Cardiac septum (tissue), 1 donor: ENCODE data around the gene KCNT1. TPM values are rescaled to one million over a fixed set of nuclear protein-coding genes. Genes with fewer than 3 reads are reported as not detected.
"Not testable (repeated sequence)": the region's sequence is repeated elsewhere in the genome, so short reads cannot be mapped to it uniquely, and the experiment has no call there.

Experiments used
- DNase-seq: peaks from one replicate; pipeline ENCODE4 v3.0.0-alpha.2; 2020; ENCODE audit warnings: low spot score
- intact Hi-C: fragments of 100-400 bp; cut with DNase I; formaldehyde crosslinking; loops from one replicate; pipeline ENCODE4 v1.14.0; 2022
- long read RNA-seq: library from polyadenylated mRNA; unstranded; transcript quantifications from one replicate; pipeline ENCODE4 v2.0.0, GENCODE V29; 2021
- total RNA-seq: library from RNA; stranded (reverse); fragmentation: NEBNext Ultra II Directional; extraction: Animal tissue kit (Norgen Biotek cat#: 25700); gene quantifications from one replicate; pipeline ENCODE4 v1.2.1, GENCODE V29; 2021
- donor health status: DM: no; HTN: no; CAD: no.

Gene KCNT1
- 1.2 TPM for total RNA-seq
- long read RNA-seq, partial matches to known transcripts, result 0 of 2 reads
- long read RNA-seq, other reads (novel, unspliced or antisense), result 2 of 2 reads

DNA sequence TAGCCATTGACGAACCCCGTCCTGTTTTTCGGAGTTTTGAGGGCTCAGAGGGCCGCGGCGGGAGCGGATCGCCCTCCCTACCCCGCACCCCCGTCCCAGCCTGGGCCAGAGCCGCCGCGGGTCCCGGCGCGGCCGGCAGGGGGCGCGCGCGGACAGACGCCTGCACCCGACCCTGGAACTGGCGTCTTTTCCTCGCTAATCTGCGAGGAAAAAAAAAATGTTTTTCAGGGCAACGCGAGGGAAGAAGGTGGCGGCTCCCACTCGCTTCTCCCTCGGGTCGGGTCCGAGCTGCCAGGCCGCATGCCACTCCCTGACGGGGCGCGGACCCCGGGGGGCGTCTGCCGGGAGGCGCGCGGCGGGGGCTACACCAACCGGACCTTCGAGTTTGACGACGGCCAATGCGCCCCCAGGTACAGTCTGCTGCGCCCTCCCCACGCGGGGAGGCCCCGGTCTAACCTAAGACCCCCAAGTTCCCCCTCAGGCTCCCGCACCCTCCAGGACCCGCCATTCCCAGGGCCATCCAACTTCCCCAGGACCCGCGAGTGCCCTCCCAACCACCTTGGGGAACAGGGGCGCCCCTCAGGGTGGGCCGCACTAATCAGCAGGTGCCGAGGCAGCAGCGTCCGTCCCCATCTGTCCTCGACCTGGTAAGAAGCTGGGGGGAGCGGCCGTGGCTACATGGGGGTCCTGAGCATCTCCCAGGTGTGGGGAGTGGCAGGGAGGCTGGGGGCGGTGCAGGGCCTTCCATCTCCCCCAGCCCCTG, at the start of gene KCNT1:
Gene KCNT1 (plus strand): TSS at position 227 of the 763 bp plus-strand sequence. CDS start 74 bp downstream, at position 301.
- intact Hi-C loops, result loop anchor here (5.0 kb wide), 1 partner anchor 420 kb away; no protein-coding TSS in a partner anchor
- DNase-seq, result no peak

DNA sequence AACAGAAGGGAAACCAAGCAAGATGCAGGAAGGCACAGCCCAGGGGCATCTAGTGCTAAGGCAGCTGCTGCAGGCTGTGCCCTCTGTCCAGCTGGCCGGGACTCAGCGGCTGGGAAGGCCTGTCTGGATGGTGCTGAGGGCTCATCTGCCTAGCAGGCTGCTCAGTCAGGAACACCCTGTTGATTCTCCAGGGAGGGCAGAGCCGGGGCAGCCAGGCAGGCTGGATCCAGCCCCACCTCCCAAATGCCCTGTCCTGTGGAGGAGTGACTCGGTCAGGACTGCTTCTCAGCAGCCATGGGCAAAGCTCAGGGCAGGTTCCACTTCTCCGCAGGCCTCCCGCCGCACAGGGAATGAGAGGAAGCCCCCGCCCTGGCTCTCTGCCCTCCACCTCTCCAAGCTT, 46.7 kb upstream of the KCNT1 start:
- intact Hi-C loops, result no loop called here
- DNase-seq, result no peak

DNA sequence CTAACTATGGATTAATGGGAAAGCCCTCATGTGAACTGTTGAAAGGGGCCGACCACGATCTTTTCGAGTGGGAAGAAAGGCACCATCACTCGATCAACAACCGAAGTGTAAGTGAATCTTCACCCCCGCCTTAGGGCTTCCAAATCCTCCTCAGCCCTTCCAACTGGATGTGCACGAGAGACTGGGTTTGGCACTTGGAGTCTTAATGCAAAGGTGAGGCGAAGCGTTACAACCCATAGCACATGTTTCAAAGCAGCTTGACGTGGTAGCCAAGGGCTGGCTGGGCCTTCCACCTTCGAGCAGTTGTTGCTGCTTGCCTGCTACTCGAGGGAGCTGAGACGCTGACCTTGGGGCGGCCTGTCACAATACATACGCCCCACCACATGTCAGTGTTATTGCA, 44.6 kb upstream of the KCNT1 start:
- intact Hi-C loops, result no loop called here
- DNase-seq, result no peak

DNA sequence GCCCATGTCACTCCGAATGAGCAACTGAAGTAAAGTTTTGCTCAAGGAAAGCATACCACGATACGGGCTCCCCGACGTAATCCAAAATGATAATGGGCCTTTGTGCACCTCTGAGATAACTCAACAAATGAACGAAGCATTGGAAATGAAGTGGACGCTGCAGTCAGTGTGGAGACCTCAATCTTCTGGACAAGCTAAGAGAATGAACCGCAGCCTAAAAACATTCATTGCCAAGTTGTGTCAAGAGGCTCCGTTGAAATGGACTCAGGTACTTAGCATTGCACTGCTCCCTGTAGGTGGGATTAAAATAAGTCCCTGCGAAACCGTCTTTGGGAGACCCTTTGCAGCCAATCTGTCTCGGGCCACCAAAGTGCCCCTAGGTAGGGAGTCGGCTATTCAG, 42.7 kb upstream of the KCNT1 start:
- DNase-seq, result no peak
- intact Hi-C loops, result no loop called here

DNA sequence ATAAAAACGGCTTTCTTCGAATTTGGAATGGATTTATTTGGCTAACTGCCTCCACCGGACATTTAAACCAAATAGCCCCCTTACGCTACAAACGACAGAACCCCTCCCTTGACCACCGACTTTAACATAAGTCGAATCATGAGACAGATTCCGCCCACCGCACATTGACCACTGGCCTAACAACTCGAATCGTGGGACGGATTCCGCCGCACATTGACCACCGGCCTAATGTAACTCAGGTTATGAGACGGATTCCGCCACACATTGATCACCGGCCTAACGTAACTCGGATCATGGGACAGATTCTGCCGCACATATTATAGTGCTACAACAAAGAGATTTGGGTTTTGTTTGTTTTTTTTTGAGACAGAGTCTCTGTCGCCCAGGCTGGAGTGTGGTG, 41.6 kb upstream of the KCNT1 start:
- intact Hi-C loops, result no loop called here
- no peak for DNase-seq

DNA sequence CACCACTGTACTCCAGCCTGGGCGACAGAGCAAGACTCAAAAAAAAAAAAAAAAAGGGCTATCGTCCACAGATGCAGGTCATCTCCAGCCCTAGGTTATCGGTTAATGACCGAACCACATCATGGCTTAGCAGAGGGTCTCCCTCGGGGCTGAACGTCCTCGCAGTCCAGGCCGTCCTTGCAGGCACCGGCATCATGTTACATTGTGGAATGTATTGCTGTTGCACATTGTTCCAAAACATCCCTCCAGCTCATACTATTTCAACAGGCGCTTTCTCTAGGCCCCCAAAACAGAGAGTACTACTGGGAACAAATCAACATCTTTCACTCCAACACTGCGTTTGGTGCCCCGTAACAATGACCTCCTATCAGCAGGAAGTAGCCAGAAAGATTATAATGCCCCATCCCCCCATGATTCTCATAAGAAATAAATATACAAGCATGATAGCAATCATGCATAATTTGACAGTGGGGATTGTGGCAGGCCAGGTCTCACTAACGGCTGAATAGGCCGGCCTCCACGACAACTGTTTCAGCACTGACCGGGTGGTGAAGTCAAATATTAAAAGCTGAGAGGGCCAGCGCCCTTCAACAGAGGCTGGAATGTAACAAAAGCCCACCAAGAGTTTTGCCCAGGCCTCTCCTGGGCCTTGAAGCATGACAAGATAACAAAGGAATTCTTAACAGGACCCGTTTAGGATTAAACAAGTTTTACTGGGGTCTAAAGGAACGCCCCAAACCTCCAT, 40.0 kb upstream of the KCNT1 start:
- no peak for DNase-seq

DNA sequence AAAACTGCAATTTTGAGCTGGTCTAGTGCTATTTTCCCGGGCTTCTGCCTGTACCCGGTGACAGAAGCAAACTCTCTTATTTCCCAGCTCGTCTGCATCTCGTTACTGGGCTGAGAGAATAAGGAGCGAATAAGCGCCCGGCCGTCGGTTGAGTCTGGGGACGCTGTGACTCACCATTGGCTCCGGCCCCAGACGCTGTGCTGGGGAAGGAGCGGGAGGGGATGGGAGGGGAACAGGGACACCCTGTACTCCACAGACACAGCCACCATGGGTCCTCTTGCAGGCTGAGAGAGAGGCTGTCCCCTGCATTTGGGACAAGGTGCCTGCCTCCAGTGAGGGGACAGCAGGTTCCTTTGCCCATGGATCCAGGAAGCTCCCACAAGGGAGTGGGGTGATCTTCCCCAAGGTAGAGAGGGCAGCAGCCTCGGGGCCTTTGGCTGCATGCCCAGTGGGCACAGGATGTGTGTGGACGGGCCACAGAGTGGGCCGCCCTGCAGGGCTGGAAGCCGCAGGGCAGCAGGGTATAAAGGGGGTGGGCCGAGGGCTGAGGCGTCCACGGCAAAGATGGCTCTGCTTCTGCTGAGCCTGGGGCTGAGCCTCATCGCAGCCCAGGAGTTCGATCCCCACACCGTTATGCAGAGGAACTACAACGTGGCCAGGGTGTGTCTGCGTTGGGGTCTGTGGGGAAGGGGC, 39.1 kb upstream of the KCNT1 start, which contains the start of gene LCN9:
Gene LCN9 (plus strand): TSS at position 552 of the 693 bp plus-strand sequence. CDS start 13 bp downstream, at position 565.
- no peak for DNase-seq

More for the DNA sequence above, 40.0 kb upstream of the KCNT1 start:
- intact Hi-C loops, result no loop called here

DNA sequence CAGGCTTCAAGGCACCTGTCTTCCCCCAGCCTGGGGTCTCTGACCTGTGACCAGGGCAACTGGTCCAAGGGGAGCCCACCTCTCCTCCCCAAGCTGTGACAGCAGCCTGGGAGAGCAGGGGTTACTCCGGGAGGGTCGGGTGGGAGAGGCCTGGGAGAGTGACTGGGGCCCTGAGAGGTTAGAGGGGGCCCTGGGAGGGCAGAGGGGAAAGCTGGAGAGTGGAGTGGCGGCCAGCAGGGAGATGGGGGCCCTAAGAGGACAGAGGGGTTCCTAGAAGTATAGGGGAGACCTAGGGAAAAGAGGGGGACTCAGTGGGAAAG, 38.6 kb upstream of the KCNT1 start:
- DNase-seq, result no peak
- intact Hi-C loops, result no loop called here

More for the DNA sequence above, 39.1 kb upstream of the KCNT1 start, which contains the start of gene LCN9:
- intact Hi-C loops, result no loop called here

DNA sequence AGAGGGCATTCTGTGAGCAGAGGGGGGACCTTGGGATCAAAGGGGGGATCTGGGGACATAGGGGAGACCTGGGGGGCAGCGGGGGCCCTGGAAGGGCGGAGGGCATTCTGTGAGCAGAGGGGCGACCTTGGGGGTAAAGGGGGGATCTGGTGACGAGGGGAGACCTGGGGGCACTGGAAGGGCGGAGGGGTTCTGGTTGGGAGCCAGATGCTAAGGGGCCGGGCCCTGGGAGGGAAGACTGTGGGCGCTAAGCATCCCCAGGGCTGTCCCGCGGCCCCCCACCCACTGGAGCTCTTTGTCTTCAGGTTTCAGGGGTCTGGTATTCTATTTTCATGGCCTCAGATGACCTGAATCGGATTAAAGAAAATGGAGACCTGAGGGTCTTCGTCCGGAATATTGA, 38.1 kb upstream of the KCNT1 start:
- no peak for DNase-seq
- intact Hi-C loops, result no loop called here

DNA sequence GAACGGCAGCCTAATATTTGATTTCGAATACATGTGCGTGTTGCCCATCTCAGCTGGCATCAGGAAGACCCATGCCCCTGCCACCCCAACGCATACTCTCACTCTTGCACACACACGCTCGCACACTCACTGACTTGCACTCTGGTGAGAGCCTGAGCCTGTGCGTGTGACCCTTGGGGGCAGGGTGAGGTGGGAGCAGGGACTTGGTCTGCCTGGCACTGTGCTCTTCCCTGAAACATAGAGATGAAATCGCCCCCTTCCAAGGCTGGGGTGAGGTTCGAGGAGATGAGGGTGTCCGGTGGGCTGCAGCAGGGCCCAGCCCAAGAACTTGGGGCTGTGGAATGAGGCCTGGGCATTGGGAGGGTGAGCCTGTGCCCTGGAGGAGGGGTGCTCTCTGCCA, 37.7 kb upstream of the KCNT1 start:
- DNase-seq, result no peak
- intact Hi-C loops, result no loop called here

DNA sequence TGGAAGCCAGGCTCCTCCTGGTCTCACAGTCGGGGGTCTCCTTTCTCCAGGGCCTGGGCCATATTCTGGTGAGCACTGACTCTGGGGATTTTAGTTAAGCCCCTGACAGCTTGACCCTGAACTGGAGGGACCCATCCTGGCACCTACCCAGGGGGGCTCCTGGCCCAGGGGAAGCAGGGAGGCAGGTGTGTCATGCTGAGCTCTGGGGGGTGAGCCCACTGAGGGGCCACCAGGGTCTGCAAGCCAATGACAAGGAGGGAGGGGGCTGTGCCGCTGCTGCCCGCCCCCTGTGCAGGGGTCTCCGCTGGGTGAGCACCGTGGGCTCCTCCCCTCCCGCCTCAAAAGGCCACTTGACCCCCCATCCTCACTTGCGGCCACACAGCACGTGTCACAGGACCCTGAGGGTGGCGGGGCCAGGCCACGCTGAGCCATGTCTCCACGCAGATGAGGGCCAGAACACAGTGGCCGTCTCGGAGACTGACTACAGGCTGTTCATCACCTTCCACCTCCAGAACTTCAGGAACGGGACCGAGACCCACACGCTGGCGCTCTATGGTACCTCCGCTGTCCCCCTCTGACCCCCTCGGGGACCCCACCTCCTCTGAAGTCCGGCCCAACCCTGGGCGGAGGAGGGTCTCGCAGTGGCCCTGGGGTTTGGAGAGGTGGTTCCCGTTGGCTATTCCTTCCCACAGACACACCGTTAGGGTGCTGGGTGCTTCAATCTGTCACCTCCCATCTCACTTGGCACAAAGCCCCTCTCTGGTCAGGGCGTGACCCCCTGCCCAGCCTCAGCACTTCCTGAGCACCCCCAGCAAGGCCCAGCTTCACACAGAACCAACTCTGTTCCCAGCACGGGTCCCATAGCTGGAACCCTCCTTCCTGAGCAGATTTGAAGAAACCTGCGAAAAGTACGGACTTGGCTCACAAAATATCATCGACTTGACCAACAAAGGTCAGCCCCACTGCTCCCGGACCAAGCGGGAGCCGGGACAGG, 36.9 kb upstream of the KCNT1 start:
- intact Hi-C loops, result no loop called here
- DNase-seq, result no peak

DNA sequence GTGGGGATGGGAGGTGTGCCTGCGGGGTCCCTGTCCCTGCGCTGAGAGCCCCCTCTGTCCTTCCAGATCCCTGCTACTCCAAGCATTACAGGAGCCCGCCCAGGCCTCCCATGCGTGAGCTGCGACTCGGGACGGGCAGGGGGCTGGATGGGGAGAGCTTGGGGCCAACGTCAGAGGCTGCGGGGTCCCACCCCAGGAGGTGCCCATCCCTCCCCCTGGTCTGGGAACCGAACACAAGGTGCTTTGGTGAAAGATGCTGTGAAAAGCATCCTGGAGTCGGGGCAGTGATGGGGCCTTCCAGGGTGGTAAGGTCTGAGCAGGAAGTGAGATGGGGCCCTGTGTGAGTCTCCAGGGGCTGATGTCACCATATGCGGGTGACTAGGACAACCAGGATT, 36.2 kb upstream of the KCNT1 start:
- intact Hi-C loops, result no loop called here
- no peak for DNase-seq

DNA sequence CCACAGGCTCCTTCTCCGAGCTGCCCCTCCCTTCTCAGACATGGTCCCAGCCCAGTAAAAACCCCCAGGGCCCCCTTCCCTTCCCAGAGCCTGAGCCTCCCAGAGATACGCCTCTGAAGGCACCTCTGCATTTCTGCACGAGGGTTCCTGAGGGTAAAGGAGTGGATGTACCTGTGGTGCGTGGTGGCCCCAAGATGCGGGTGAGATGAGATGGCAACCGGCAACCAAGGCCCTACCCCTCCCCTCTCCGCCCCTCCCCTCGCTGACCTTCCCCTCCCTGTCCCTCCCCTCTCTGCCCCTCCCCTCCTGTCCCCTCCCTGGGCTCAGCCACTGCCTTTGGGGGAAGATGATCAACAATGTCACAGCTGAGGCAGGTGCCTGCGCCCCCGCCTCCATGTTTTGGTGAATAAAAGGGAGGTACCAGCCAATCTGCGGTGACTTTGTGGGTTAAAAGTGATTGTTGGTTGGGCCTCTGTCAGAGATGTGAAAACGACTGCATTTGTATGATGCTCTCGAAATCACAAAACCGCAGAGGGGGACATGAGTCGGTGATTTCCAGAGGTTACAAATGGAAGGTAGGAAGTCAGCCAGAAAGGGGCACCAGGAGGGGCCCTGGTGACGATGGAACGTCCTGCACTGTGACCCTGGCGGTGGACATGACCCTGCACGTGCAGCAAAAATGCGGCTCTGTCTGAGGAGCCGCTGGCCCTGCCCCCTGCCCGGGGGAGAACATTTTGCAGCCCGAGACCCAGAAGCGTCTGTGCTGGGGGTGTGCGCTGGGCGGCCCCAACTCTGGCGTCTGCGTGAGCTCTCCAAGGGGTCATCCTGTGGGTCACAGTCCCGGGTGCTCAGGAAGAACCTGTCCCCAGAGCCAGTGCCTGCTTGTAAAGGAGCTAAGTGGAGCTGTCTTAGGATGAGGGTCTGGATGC, 35.2 kb upstream of the KCNT1 start:
- intact Hi-C loops, result no loop called here

DNA sequence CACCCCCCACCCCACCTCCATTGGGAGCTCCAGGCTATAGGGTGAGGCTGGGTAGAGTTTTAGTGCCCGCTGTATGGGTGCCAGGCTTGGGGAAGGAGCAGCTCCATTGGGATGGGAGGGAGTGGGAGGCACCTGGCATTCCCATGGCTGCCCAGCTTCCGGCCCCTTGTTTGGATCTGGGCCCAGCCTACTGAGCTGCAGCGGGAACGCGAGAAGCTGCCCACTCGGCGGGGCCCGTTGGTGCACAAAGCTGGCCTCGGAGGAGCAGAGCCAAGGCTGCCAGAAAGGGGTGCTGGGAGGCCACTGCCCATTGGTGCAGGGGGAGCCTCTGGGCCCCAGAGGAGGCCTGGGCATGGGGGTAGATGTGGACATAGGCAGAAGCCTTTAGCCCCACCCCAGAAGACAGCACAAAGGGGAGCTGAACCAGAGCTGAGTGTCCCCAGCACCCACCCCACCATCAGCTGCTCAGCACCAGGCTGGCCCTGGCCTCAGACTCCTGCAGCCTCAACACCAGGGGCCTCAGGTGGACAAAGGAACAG, 34.5 kb upstream of the KCNT1 start:
- DNase-seq, result peak; percentile 55
- intact Hi-C loops, result no loop called here

More for the DNA sequence above, 35.2 kb upstream of the KCNT1 start:
- DNase-seq, result peak; percentile 58

DNA sequence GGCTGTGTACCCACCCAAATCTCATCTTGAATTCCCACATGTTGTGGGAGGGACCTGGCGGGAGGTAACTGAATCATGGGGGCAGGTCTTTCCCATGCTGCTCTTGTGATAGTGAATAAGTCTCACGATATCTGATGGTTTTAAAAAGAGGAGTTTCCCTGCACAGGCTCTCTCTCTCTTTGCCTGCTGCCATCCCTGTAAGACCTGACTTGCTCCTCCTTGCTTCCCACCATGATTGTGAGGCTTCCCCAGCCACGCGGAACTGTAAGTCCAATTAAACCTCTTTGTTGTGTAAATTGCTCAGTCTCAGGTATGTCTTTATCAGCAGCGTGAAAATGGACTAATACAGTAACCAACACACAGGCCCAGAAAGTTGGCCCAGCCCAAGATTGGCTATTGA, 33.0 kb upstream of the KCNT1 start:
- intact Hi-C loops, DNase-seq: not testable (repeated sequence)

DNA sequence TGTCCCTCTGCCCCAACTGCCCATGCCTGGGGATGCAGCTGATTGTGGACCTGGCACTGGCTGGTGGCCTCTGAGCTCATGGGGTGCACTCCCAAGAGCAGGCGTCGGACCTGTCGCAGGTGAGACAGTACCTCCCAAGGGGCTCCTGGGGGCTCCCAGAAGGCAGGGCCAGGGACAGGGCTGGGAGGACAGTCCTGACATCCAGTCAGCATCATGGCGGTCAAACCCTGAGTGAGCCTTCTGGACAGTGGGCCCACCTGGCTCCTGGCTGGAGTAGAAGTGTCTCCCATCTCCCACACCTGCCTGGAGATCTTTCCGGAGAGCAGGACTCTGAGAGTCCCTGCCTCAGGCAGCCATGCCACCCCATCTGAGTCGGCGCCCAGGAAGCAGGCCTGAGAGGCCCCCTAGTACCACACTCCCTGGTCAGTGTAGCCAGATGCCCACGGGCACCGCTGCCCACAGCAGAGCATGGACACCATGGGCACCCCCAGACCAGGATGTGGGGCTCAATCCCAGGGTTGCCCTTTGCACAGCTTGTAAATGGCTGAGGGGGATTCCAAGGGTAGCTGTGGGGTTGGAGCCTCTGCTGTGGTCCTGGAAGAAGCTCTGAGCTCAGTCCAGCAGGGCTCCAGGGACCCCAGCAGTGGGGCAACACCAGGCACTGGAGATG, 32.2 kb upstream of the KCNT1 start:
- peak; percentile 64 for DNase-seq
- intact Hi-C loops, result no loop called here
